Neural cell (in vitro differentiated cells): Measurements from ENCODE around the gene EMILIN2. TPM values are rescaled to one million over a fixed set of nuclear protein-coding genes. Genes with fewer than 3 reads are reported as not detected.

Experiments
- H2AFZ ChIP-seq: fragments of 200-600, 300-800 bp; sonication (generic), shearing (Covaris generic); 2 replicates; pipeline ENCODE4 v1.6.0; 2014; ENCODE audit warnings: low read depth, mild to moderate bottlenecking, antibody characterized with exemption, low read length, moderate library complexity
- H3F3A ChIP-seq: fragments of 200-600 bp; shearing (Covaris generic); 2 replicates; pipeline ENCODE4 v1.6.1; 2016; ENCODE audit warnings: mild to moderate bottlenecking, moderate library complexity, mixed read lengths, antibody characterized with exemption, low read length; ENCODE audit not compliant: insufficient read depth, poor library complexity, severe bottlenecking
- H3K27ac ChIP-seq: fragments of 200-600, 300-800 bp; sonication (generic), shearing (Covaris generic); 2 replicates; pipeline ENCODE4 v1.5.1; 2014; ENCODE audit warnings: mild to moderate bottlenecking, low read length, moderate library complexity
- H3K27me3 ChIP-seq: fragments of 300-800, 200-600 bp; sonication (generic), shearing (Covaris generic); 2 replicates; pipeline ENCODE4 v1.6.0; 2014; ENCODE audit warnings: mild to moderate bottlenecking, low read depth, low read length, moderate library complexity; ENCODE audit not compliant: insufficient read depth
- H3K36me3 ChIP-seq: fragments of 300-800, 200-600 bp; sonication (generic), shearing (Covaris generic); 2 replicates; pipeline ENCODE4 v1.5.1; 2014; ENCODE audit warnings: mild to moderate bottlenecking, antibody characterized with exemption, low read length, moderate library complexity; ENCODE audit not compliant: insufficient read depth
- H3K4me2 ChIP-seq: fragments of 300-800, 200-600 bp; sonication (generic), shearing (Covaris generic); 2 replicates; pipeline ENCODE4 v1.6.0; 2014; ENCODE audit warnings: mild to moderate bottlenecking, low read length
- H3K4me3 ChIP-seq: fragments of 300-800, 200-600 bp; sonication (generic), shearing (Covaris generic); 2 replicates; pipeline ENCODE4 v1.5.1; 2014; ENCODE audit warnings: mild to moderate bottlenecking, low read length, moderate library complexity
- H3K79me2 ChIP-seq: fragments of 200-600 bp; shearing (Covaris generic); replicated peaks from 2 replicates; pipeline ENCODE4 v1.6.0; 2014; ENCODE audit warnings: mild to moderate bottlenecking, low read length, moderate library complexity; ENCODE audit not compliant: insufficient read depth
- H3K9ac ChIP-seq: fragments of 300-800, 200-600 bp; sonication (generic), shearing (Covaris generic); 2 replicates; pipeline ENCODE4 v1.6.1; 2016; ENCODE audit warnings: mild to moderate bottlenecking, low read length, mixed read lengths
- H3K9me2 ChIP-seq: fragments of 200-600 bp; shearing (Covaris generic); 2 replicates; pipeline ENCODE4 v1.6.1; 2016; ENCODE audit warnings: mild to moderate bottlenecking, low read length, mixed read lengths; ENCODE audit not compliant: insufficient read depth
- H3K9me3 ChIP-seq: fragments of 200-600, 300-800 bp; sonication (generic), shearing (Covaris generic); 2 replicates; pipeline ENCODE4 v1.6.1; 2016; ENCODE audit warnings: mild to moderate bottlenecking, mixed run types, low read length, moderate library complexity, mixed read lengths
- H4K20me1 ChIP-seq: fragments of 200-600 bp; shearing (Covaris generic); 2 replicates; pipeline ENCODE4 v1.6.1; 2016; ENCODE audit warnings: mild to moderate bottlenecking, mixed run types; ENCODE audit not compliant: insufficient read depth
- CTCF ChIP-seq: fragments of 450-650 bp; IDR thresholded peaks from 2 replicates; pipeline ENCODE4 v1.5.1; 2014; ENCODE audit warnings: antibody characterized with exemption, mild to moderate bottlenecking, moderate library complexity; ENCODE audit not compliant: poor library complexity, severe bottlenecking
- EP300 ChIP-seq: fragments of 450-650 bp; conservative IDR thresholded peaks from 2 replicates; pipeline ENCODE4 v1.6.1; 2014; ENCODE audit warnings: antibody characterized with exemption, mild to moderate bottlenecking, moderate library complexity; ENCODE audit not compliant: poor library complexity, severe bottlenecking
- EZH2 ChIP-seq: fragments of 200-600, 300-800 bp; shearing (Covaris generic), sonication (generic); IDR thresholded peaks from 2 replicates; pipeline ENCODE4 v1.6.1; 2014; ENCODE audit warnings: antibody characterized with exemption, low read length, borderline replicate concordance, mild to moderate bottlenecking; ENCODE audit not compliant: insufficient read depth, poor library complexity, severe bottlenecking
- MXI1 ChIP-seq: fragments of 450-650 bp; conservative IDR thresholded peaks from 2 replicates; pipeline ENCODE4 v1.6.1; 2014; ENCODE audit warnings: antibody characterized with exemption, mild to moderate bottlenecking; ENCODE audit not compliant: poor library complexity, severe bottlenecking
- POLR2AphosphoS5 ChIP-seq: IDR thresholded peaks from 2 replicates; pipeline ENCODE4 v1.6.1; 2012
- RAD21 ChIP-seq: fragments of 450-650 bp; conservative IDR thresholded peaks from 2 replicates; pipeline ENCODE4 v1.6.1; 2014; ENCODE audit warnings: antibody characterized with exemption, mild to moderate bottlenecking, moderate library complexity
- REST ChIP-seq: IDR thresholded peaks from 2 replicates; pipeline ENCODE4 v1.6.1; 2012; ENCODE audit warnings: borderline replicate concordance
- SMC3 ChIP-seq: fragments of 450-650 bp; conservative IDR thresholded peaks from 2 replicates; pipeline ENCODE4 v1.6.1; 2014; ENCODE audit warnings: antibody characterized with exemption, mild to moderate bottlenecking, moderate library complexity; ENCODE audit not compliant: poor library complexity
- TAF1 ChIP-seq: IDR thresholded peaks from 2 replicates; pipeline ENCODE4 v1.6.1; 2012; ENCODE audit warnings: low read depth
- polyA plus RNA-seq: library from polyadenylated mRNA; depleted of rRNA; stranded (reverse); fragments of >200 nt; gene quantifications from 2 replicates; pipeline ENCODE4 v1.2.3, GENCODE V29; 2014

EMILIN2 gene
- polyA plus RNA-seq, 1 donor from 2014 or later, result not detected

DNA sequence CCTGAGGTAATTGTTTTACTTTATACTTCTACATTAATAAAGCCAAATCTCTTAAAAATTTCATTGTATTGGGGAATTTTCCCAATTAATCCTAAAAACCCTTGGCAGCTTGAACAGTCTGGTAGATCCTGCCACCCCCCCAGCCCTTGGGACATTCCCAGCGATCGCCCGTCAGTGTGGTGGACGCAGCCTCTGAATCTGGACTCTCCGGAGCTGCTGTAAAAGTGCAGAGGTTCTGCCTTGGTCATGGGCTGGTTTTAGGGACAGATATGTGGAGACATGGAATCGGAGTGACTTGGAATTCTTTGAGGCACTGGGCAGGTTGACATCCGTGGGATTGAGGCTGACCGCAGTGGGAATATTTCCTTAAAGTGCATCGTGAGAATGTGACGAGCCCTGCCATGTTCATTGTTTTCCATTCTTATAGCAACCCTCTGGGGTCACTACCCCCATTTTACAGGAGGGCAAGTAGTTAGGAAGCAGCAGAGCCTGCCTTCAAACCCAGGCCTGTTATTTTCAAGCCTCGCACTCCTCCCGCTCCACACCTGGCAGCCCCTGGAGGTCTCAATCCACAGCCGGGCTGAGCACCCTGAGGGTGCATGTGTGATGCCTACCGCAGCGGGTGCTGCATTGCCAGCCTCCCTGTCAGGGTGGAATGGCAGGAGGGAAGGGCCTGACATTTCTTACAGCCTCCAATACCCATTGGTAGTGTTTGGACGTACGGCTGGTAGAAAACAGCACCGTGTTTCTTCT, 6.5 kb downstream of the EMILIN2 start:
- Histone ChIP-seq H3K79me2 (no peaks in the 10 kb centered on the region), H3K27me3 (peaks cover 15% of the 10 kb centered on the region), H4K20me1 (no peaks in the 10 kb centered on the region), H2AFZ (no peak overlapping the region), H3K9me2 (no peaks in the 10 kb centered on the region), H3K9ac (no peak overlapping the region), H3K4me2 (no peak overlapping the region), H3K36me3 (no peaks in the 10 kb centered on the region), H3K9me3 (no peaks in the 10 kb centered on the region), H3K27ac (no peak overlapping the region), H3K4me3 (no peak overlapping the region), H3F3A (no peaks in the 10 kb centered on the region)
- no peak for TF ChIP-seq SMC3
- no peak for TF ChIP-seq POLR2AphosphoS5
- no peak for TF ChIP-seq REST
- no peak for TF ChIP-seq TAF1
- TF ChIP-seq CTCF, result no peak
- no peak for TF ChIP-seq MXI1
- no peak for TF ChIP-seq RAD21
- TF ChIP-seq EZH2, result no peak
- no peak for TF ChIP-seq EP300

DNA sequence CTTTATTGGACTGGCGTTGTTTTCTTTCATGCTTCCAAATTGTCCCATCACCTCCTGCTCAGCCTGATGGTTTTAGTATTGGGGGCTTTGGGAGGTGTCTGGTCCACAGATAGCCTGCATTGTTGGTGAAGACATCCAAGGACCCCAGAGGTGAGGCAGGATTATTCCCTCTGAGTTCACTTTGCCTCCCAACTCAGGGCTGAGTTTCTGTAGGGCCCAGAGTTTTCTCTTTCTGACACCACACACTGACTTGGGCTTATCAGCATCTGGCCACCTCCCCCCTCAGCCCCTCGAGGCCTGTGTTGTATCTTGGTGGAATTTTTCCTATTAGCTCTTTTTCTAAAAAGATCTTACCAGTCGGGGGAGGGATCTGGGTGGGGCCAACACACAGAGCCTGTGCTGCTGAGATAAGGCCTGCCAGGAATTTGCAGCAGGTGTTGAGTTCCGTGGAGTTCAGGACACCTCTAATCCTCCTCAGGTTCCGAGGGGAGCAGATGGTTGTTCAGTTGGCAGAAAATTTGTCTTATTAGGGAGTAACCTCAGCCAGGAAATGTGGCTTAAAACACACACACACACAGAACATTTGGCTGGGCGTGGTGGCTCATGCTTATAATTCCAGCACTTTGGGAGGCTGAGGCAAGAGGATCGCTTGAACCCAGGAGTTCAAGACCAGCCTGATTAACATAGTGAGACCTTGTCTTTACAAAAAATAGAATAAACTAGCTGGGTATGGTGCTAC, 7.3 kb downstream of the EMILIN2 start:
- no peaks in the 10 kb centered on the region for H3K36me3 ChIP-seq
- H3K4me3 ChIP-seq, result no peak overlapping the region
- H3K27me3 ChIP-seq, result peaks cover 7% of the 10 kb centered on the region
- H3K9me3 ChIP-seq, result no peaks in the 10 kb centered on the region
- H3K9ac ChIP-seq, result no peak overlapping the region
- no peaks in the 10 kb centered on the region for H4K20me1 ChIP-seq
- no peaks in the 10 kb centered on the region for H3K79me2 ChIP-seq
- H3K27ac ChIP-seq, result no peak overlapping the region
- TF ChIP-seq EP300 (no peak), CTCF (no peak), EZH2 (no peak), POLR2AphosphoS5 (no peak)
- H3K9me2 ChIP-seq, result no peaks in the 10 kb centered on the region
- no peaks in the 10 kb centered on the region for H3F3A ChIP-seq
- H2AFZ ChIP-seq, result no peak overlapping the region
- no peak overlapping the region for H3K4me2 ChIP-seq
